HepG2 (cell line): ENCODE results near the gene CTNNBL1. TPM values are rescaled to one million over a fixed set of nuclear protein-coding genes. Genes with fewer than 3 reads are reported as not detected.

Experiments
- ATAC-seq: fragments of 200-7000 bp; cut with Tn5 transposase; 3 replicates; pipeline ENCODE4 v1.9.1; 2020; ENCODE audit warnings: mild to moderate bottlenecking, moderate library complexity
- BruUV-seq: library from RNA; stranded (reverse); fragments of 400-500 nt; replicated peaks from 2 replicates; lab custom pipeline; 2021; lab: Mats Ljungman, UMichigan
- CTCF ChIA-PET: fragments of 300-600 bp; formaldehyde crosslinking; extraction: SDS; loops from one replicate; lab custom pipeline; 2021; ENCODE audit warnings: low total read pairs, inconsistent platforms, low intra/inter-chr PET ratio; lab: Yijun Ruan, JAX
- POLR2A ChIA-PET: fragments of 350-600 bp; sonication (Branson Sonifier 250); formaldehyde crosslinking; loops from one replicate; lab custom pipeline; 2020; ENCODE audit warnings: antibody characterized with exemption, inconsistent platforms; lab: Yijun Ruan, JAX
- DNase-seq: peaks from one replicate; pipeline ENCODE4 v3.0.0-alpha.2; 2015; ENCODE audit warnings: low spot score
- FAIRE-seq: peaks from 3 replicates; lab custom pipeline; 2011; peaks lifted over from hg19 to GRCh38; lab: Jason Lieb, UNC
- H2AFZ ChIP-seq: one replicate; pipeline ENCODE4 v1.6.1; 2011; ENCODE audit warnings: low read length, inconsistent platforms
- H3K27ac ChIP-seq: fragments of 300-600 bp; 3 replicates; pipeline ENCODE4 v1.8.0; 2011; ENCODE audit warnings: mixed run types, mild to moderate bottlenecking, mixed read lengths, low read length, inconsistent platforms; ENCODE audit not compliant: insufficient read depth; ENCODE audit errors: extremely low read length
- H3K27me3 ChIP-seq, 2 experiments: fragments of 200-600 bp in 1 of 2; 2 replicates in 1 of 2; 3 replicates in 1 of 2; pipeline versions ENCODE4 v1.6.0 to v1.8.0; 2011; ENCODE audit warnings: low read length in 2 of 2, mild to moderate bottlenecking in 2 of 2, moderate library complexity in 2 of 2, inconsistent platforms in 1 of 2; ENCODE audit not compliant: insufficient read depth in 2 of 2, control insufficient read depth in 1 of 2
- H3K36me3 ChIP-seq, 2 experiments: fragments of 200-600 bp in 1 of 2; replicated peaks in 1 of 2; 2 replicates in 1 of 2; 3 replicates in 1 of 2; pipeline versions ENCODE4 v1.5.1 to v1.8.0; 2011; ENCODE audit warnings: low read length in 2 of 2, inconsistent platforms in 1 of 2; ENCODE audit not compliant: insufficient read depth in 2 of 2, control insufficient read depth in 1 of 2
- H3K4me1 ChIP-seq: 2 replicates; pipeline ENCODE4 v1.5.1; 2012; ENCODE audit warnings: low read length, inconsistent platforms; ENCODE audit not compliant: insufficient read depth
- H3K4me2 ChIP-seq: 2 replicates; pipeline ENCODE4 v1.6.0; 2011; ENCODE audit warnings: low read depth, low read length, inconsistent platforms
- H3K4me3 ChIP-seq, 3 experiments: fragments of 200-600 bp in 1 of 3; sonication (generic), shearing (Covaris generic) in 1 of 3; replicated peaks in 1 of 3; 2 replicates each; pipeline ENCODE4 v1.5.1; 2011 to 2016; ENCODE audit warnings: low read length in 3 of 3, inconsistent platforms in 2 of 3, low read depth in 2 of 3, mild to moderate bottlenecking in 2 of 3, control low read depth in 1 of 3, mixed read lengths in 1 of 3; ENCODE audit not compliant: insufficient read depth in 1 of 3
- H3K79me2 ChIP-seq: one replicate; pipeline ENCODE4 v1.6.1; 2011; ENCODE audit warnings: low read length, inconsistent platforms; ENCODE audit not compliant: insufficient read depth
- H3K9ac ChIP-seq: 2 replicates; pipeline ENCODE4 v1.6.0; 2011; ENCODE audit warnings: mild to moderate bottlenecking, low read depth, low read length, inconsistent platforms; ENCODE audit not compliant: insufficient read depth
- H3K9me3 ChIP-seq: 2 replicates; pipeline ENCODE4 v1.5.1; 2012; ENCODE audit warnings: mild to moderate bottlenecking, low read length
- H4K20me1 ChIP-seq: 2 replicates; pipeline ENCODE4 v1.6.0; 2011; ENCODE audit warnings: inconsistent platforms, mild to moderate bottlenecking, low read length, moderate library complexity; ENCODE audit not compliant: insufficient read depth
- ATAD3A ChIP-seq: sonication (generic); formaldehyde crosslinking; IDR thresholded peaks from 2 replicates; pipeline ENCODE4 v1.4.0; 2020; ENCODE audit warnings: missing genetic modification reagents
- JUNB ChIP-seq: sonication (generic); formaldehyde crosslinking; IDR thresholded peaks from 2 replicates; pipeline ENCODE4 v1.8.0; 2022; ENCODE audit warnings: missing genetic modification reagents, mild to moderate bottlenecking, borderline replicate concordance
- MNT ChIP-seq: fragments of 450-650 bp; IDR thresholded peaks from 2 replicates; pipeline ENCODE4 v1.6.1; 2016
- ZNF644 ChIP-seq: IDR thresholded peaks from 2 replicates; pipeline ENCODE4 v1.6.1; 2016; ENCODE audit warnings: low read depth
- WGBS: methylation state at CpG from one replicate; pipeline ENCODE4 v1.1.6; 2017; ENCODE audit warnings: low lambda C conversion rate; 5-methylcytosine and 5-hydroxymethylcytosine counted together
- in situ Hi-C: cut with HindIII; loops from 2 replicates; pipeline ENCODE4 v1.10.0; 2017; ENCODE audit warnings: low pct_unique_long_range_greater_than_20kb; ENCODE audit not compliant: extremely low pct_ligation_motif_present
- intact Hi-C: fragments of 100-400 bp; cut with micrococcal nuclease; formaldehyde crosslinking; loops from one replicate; pipeline ENCODE4 v1.10.0; 2022; ENCODE audit not compliant: unreplicated experiment
- polyA plus RNA-seq, 8 experiments: library from polyadenylated mRNA; depleted of rRNA in 3 of 8; stranded (reverse) in 7 of 8; unstranded in 1 of 8; fragments of >200 nt; fragmentation: Illumina TruSeq in 4 of 8; extraction: Trizol in 4 of 8; gene quantifications; 2 replicates each; pipeline versions ENCODE4 v1.2.1 to v1.2.3, GENCODE V29; 2011 to 2016; ENCODE audit warnings: low read depth in 4 of 8, missing spikeins in 1 of 8, mixed read lengths in 1 of 8; ENCODE audit not compliant: insufficient read depth in 1 of 8
- total RNA-seq, 5 experiments: library from RNA; depleted of rRNA; stranded (reverse); fragments of >200 nt; fragmentation: Illumina TruSeq; extraction: Trizol; gene quantifications; 2 replicates each; pipeline ENCODE4 v1.2.3, GENCODE V29; 2016; ENCODE audit warnings: low read depth in 1 of 5
- TF ChIP-seq, protein P1 (sequence below): sonication (generic); formaldehyde crosslinking; IDR thresholded peaks from 2 replicates; pipeline ENCODE4 v1.9.0; 2021; ENCODE audit warnings: mild to moderate bottlenecking, missing genetic modification reagents

The CTNNBL1 gene
- total and polyA plus RNA-seq, 2 of the 13 experiments (the other 11 are each of a cell fraction or from before 2014, with no cell fraction given): 49.3 to 94.6 TPM

GRCh38 chr20:37656945-37657344 is 36.9 kb upstream of the CTNNBL1 start:
- POLR2A ChIA-PET: no interaction called here
- in situ Hi-C loops: loop anchor here (5.0 to 10.0 kb wide), 2 partner anchors 238 to 335 kb away; no protein-coding TSS in a partner anchor
- intact Hi-C loops: no loop called here
- H3K36me3 ChIP-seq: no peaks in the 10 kb centered on the region
- BruUV-seq: no TSS peak
- DNase-seq: no peak
- H4K20me1 ChIP-seq: no peaks in the 10 kb centered on the region
- TF ChIP-seq ZNF644 (no peak), JUNB (no peak), ATAD3A (CRISPR knock-in tag) (no peak), MNT (peak; percentile 90)
- TF ChIP-seq, protein P1, sequence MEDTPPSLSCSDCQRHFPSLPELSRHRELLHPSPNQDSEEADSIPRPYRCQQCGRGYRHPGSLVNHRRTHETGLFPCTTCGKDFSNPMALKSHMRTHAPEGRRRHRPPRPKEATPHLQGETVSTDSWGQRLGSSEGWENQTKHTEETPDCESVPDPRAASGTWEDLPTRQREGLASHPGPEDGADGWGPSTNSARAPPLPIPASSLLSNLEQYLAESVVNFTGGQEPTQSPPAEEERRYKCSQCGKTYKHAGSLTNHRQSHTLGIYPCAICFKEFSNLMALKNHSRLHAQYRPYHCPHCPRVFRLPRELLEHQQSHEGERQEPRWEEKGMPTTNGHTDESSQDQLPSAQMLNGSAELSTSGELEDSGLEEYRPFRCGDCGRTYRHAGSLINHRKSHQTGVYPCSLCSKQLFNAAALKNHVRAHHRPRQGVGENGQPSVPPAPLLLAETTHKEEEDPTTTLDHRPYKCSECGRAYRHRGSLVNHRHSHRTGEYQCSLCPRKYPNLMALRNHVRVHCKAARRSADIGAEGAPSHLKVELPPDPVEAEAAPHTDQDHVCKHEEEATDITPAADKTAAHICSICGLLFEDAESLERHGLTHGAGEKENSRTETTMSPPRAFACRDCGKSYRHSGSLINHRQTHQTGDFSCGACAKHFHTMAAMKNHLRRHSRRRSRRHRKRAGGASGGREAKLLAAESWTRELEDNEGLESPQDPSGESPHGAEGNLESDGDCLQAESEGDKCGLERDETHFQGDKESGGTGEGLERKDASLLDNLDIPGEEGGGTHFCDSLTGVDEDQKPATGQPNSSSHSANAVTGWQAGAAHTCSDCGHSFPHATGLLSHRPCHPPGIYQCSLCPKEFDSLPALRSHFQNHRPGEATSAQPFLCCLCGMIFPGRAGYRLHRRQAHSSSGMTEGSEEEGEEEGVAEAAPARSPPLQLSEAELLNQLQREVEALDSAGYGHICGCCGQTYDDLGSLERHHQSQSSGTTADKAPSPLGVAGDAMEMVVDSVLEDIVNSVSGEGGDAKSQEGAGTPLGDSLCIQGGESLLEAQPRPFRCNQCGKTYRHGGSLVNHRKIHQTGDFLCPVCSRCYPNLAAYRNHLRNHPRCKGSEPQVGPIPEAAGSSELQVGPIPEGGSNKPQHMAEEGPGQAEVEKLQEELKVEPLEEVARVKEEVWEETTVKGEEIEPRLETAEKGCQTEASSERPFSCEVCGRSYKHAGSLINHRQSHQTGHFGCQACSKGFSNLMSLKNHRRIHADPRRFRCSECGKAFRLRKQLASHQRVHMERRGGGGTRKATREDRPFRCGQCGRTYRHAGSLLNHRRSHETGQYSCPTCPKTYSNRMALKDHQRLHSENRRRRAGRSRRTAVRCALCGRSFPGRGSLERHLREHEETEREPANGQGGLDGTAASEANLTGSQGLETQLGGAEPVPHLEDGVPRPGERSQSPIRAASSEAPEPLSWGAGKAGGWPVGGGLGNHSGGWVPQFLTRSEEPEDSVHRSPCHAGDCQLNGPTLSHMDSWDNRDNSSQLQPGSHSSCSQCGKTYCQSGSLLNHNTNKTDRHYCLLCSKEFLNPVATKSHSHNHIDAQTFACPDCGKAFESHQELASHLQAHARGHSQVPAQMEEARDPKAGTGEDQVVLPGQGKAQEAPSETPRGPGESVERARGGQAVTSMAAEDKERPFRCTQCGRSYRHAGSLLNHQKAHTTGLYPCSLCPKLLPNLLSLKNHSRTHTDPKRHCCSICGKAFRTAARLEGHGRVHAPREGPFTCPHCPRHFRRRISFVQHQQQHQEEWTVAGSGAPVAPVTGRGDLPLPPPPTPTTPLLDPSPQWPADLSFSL (CRISPR knock-in tag): no peak
- H3K4me1 ChIP-seq: no peaks in the 10 kb centered on the region
- no peak overlapping the region for H3K4me3 ChIP-seq
- no peak overlapping the region for H3K27ac ChIP-seq
- no peak overlapping the region for H3K9ac ChIP-seq
- H2AFZ ChIP-seq: no peak overlapping the region
- CTCF ChIA-PET: no interaction called here
- H3K79me2 ChIP-seq: no peaks in the 10 kb centered on the region
- FAIRE-seq: no peak
- H3K27me3 ChIP-seq: no peaks in the 10 kb centered on the region
- WGBS: 40% methylated on average over 6 of the region's 6 CpGs
- no peaks in the 10 kb centered on the region for H3K9me3 ChIP-seq
- H3K4me2 ChIP-seq: no peak overlapping the region
- no peak for ATAC-seq
